ENCODE data around the gene NPIPB13.
"Not testable (repeated sequence)": the region's sequence is repeated elsewhere in the genome, so short reads cannot be mapped to it uniquely, and the experiment has no call there.

The NPIPB13 gene

DNA sequence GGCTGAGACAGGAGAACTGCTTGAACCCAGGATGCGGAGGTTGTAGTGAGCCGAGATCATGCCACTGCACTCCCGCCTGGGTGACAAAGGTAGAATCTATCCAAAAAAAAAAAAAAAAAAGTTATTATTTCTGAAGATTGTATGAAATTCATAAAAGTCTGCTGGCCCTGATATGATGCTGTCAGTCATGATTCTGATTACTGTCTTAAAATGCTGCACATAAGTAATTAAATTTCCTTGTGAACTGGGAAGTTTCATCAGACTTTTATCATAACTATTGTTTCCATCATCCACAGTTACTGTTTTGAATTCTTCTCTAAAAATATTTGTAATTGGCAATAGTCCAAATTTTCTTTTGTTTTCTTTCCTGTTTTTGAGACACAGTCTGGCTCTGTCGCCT, at the start of gene NPIPB13:
TSS of gene NPIPB13 (minus strand) at position 101 of the 400 bp plus-strand sequence. CDS start 2,906 bp downstream, outside the sequence.
- DNase-seq = not testable (repeated sequence)

GRCh38 chr16:30282357-30282756, 34.1 kb upstream of the NPIPB13 start:
- not testable (repeated sequence) for DNase-seq

DNA sequence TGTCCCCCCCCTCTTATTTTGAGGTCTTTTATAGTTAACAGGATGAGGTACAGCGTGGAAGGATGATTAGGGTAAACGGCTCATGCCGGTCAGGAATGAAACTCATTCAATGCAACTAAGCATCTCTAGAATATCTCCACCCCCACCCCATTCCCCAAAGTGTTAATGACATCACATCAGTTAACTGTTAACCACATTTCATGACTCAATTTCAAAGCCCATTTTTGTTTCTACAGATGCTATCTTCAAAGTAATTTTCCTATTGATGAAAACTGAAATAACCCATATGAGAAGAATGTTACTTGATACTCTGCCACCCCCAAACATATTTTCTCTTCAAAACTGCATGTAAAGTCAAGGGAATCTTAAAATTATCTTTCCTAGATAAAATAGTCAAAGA, 30.2 kb upstream of the NPIPB13 start:
- DNase-seq = not testable (repeated sequence)

GRCh38 chr16:30217082-30217481, 31.2 kb downstream of the NPIPB13 start:
- not testable (repeated sequence) for DNase-seq

DNA sequence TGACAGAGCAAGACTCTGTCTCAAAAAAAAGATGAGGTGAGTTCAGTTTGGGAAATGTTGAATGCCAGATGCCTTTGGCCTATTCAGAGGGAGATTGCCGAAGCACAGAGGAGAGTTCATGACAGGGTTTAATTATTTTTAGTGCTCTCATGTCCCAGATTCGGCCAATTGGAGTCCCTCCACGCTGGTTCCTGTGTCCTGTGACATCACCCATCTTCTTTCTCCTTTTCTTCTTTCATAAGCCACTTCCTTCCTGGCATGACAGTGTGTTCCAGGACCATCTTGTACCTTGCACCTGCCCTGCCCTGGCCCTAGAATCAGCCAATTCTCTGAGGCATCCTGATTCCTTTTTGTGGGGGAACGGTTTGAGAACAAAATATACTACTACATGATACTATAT, 36.9 kb downstream of the NPIPB13 start:
- DNase-seq = not testable (repeated sequence)

- not testable (repeated sequence) for DNase-seq
Measured at GRCh38 chr16:30209032-30209431, 39.2 kb downstream of the NPIPB13 start.

DNA sequence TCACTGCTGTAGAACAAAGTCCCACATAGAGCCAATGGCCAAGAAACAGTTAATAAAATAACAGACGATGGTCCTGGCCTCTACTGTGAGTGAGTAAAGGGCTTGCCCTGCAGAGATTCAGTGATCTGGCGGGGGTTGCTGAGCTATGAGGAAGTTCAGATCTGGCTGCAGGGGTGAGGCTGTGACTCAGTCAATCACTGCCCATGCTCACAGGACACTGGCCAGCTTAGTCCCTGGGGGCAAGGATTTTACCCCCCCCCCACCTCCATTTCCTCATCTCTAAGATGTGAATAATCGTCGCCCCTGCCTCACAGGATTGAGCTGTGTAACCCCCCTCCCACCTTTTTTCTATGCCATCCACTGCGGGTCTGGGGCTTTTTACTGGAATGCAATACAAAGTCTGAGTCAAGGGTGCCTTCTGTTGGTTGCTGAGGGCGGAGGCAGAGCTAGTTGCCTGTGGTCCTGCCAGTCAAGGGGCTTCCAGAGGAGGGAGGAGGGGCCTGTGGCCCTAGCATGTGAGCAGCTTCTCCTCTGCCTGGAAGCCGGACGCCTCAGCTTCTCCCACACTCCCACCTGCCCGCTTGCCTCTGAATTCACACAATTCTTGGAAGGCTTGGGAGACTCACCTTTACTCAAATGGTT, 41.1 kb downstream of the NPIPB13 start:
- DNase-seq = not testable (repeated sequence)

GRCh38 chr16:30206252-30206651, 42.0 kb downstream of the NPIPB13 start:
- DNase-seq = not testable (repeated sequence)

DNA sequence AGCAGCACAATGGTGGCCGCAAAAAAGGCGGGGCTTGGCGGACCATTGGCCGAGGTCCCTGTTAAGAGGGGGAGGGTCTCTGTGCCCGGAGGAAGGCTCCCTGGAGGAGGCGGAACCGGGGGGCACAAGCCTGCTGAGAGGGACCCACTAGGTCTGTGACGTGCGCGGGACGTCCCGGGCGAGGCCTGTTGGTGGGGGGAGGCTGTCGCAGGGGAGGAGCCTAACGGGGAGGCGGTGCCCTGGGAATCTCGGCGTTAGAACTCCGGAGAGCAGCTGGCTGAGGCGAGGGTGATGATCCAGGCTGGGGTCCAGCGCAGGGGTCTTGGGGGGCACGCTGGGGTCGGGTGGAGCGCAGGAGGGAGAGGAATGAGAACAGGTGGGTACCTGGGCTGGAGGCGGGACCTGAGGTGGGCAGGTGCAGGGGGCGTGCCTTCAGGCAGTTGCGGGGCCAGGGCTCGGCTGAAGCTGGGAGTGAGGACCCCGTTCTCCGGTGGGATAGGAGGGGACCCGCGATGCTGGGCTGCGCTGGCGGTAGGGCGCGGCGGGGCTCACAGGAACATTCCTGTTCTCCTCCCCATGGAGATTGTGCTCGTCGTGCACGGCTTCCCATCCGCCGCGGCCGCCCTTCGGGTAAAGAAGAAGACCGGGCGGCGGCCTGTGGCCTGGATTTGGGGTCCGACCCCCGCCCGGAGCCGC, 42.6 kb downstream of the NPIPB13 start:
- not testable (repeated sequence) for DNase-seq

- not testable (repeated sequence) for DNase-seq
Measured at GRCh38 chr16:30199608-30200343, 48.5 kb downstream of the NPIPB13 start.

- not testable (repeated sequence) for DNase-seq
Measured at GRCh38 chr16:30199049-30199448, 49.2 kb downstream of the NPIPB13 start, which contains the start of gene SULT1A3. Gene SULT1A3 (plus strand): TSS chr16:30199255. CDS start chr16:30200729, 1,474 bp downstream.

All from right forelimb (tissue), 1 donor.